SK-N-SH (cell line): ENCODE measurements around the gene PNLIPRP1. TPM values are rescaled to one million over a fixed set of nuclear protein-coding genes. Genes with fewer than 3 reads are reported as not detected.

Source experiments
- CTCF ChIA-PET: fragments of 300-600, 350-600 bp; formaldehyde crosslinking; extraction: SDS; loops from one replicate; lab custom pipeline; 2021; lab: Yijun Ruan, JAX
- POLR2A ChIA-PET: fragments of 350-600 bp; sonication (Branson Sonifier 250); formaldehyde crosslinking; extraction: SDS; loops from one replicate; lab custom pipeline; 2020; ENCODE audit warnings: antibody characterized with exemption, inconsistent platforms; lab: Yijun Ruan, JAX
- DNase-seq: peaks from one replicate; pipeline ENCODE4 v3.0.0; 2012
- H2AFZ ChIP-seq: fragments of 200-600 bp; sonication (generic); 2 replicates; pipeline ENCODE4 v1.8.1; 2016; ENCODE audit warnings: antibody characterized with exemption, mild to moderate bottlenecking, low read depth
- H3F3A ChIP-seq: fragments of 200-600 bp; sonication (generic); replicated peaks from 2 replicates; pipeline ENCODE3; 2016; ENCODE audit warnings: antibody characterized with exemption, mild to moderate bottlenecking; ENCODE audit not compliant: insufficient read depth
- H3K27ac ChIP-seq, 2 experiments: fragments of 200-500 bp in 1 of 2; fragments of 200-600 bp in 1 of 2; sonication (Bioruptor generic) in 1 of 2; sonication (generic), shearing (Covaris generic) in 1 of 2; 2 replicates each; pipeline versions ENCODE4 v1.5.1 to v1.6.1; 2014 to 2016; ENCODE audit warnings: low read depth in 2 of 2, inconsistent platforms in 1 of 2, low read length in 1 of 2, mild to moderate bottlenecking in 1 of 2, mixed read lengths in 1 of 2
- H3K27me3 ChIP-seq: fragments of 200-600 bp; sonication (generic), shearing (Covaris generic); 2 replicates; pipeline ENCODE4 v1.6.1; 2016; ENCODE audit warnings: mixed run types; ENCODE audit not compliant: insufficient read depth
- H3K36me3 ChIP-seq, 2 experiments: fragments of 200-500 bp in 1 of 2; fragments of 200-600 bp in 1 of 2; sonication (Bioruptor generic) in 1 of 2; sonication (generic) in 1 of 2; replicated peaks in 1 of 2; 2 replicates each; pipeline versions ENCODE3 to v1.5.1; 2014 to 2016; ENCODE audit warnings: low read length in 1 of 2, mild to moderate bottlenecking in 1 of 2; ENCODE audit not compliant: insufficient read depth in 2 of 2, control insufficient read depth in 1 of 2
- H3K4me1 ChIP-seq, 2 experiments: fragments of 200-500 bp in 1 of 2; fragments of 200-600 bp in 1 of 2; sonication (Bioruptor generic) in 1 of 2; sonication (generic), shearing (Covaris generic) in 1 of 2; 2 replicates each; pipeline versions ENCODE4 v1.5.1 to v1.6.1; 2014 to 2016; ENCODE audit warnings: low read depth in 1 of 2, low read length in 1 of 2, mixed run types in 1 of 2; ENCODE audit not compliant: insufficient read depth in 2 of 2, control insufficient read depth in 1 of 2
- H3K4me2 ChIP-seq: fragments of 200-600 bp; sonication (generic), shearing (Covaris generic); 2 replicates; pipeline ENCODE4 v1.6.1; 2017; ENCODE audit warnings: mixed run types
- H3K4me3 ChIP-seq, 2 experiments: fragments of 200-500 bp in 1 of 2; fragments of 200-600 bp in 1 of 2; sonication (Bioruptor generic) in 1 of 2; sonication (generic), shearing (Covaris generic) in 1 of 2; 2 replicates each; pipeline versions ENCODE4 v1.5.1 to v1.8.1; 2014 to 2016; ENCODE audit warnings: low read depth in 2 of 2, inconsistent platforms in 1 of 2, low read length in 1 of 2, mild to moderate bottlenecking in 1 of 2, mixed read lengths in 1 of 2, moderate library complexity in 1 of 2
- H3K79me2 ChIP-seq: fragments of 200-600 bp; sonication (generic); 2 replicates; pipeline ENCODE4 v1.8.1; 2017; ENCODE audit warnings: mild to moderate bottlenecking; ENCODE audit not compliant: insufficient read depth
- H3K9ac ChIP-seq: fragments of 200-600 bp; sonication (generic); 2 replicates; pipeline ENCODE4 v1.6.1; 2017; ENCODE audit warnings: mixed run types
- H3K9me2 ChIP-seq: fragments of 200-600 bp; sonication (generic); 2 replicates; pipeline ENCODE4 v1.6.1; 2017; ENCODE audit warnings: mixed run types
- H3K9me3 ChIP-seq: fragments of 200-600 bp; sonication (generic); 2 replicates; pipeline ENCODE4 v1.6.1; 2017; ENCODE audit warnings: mixed run types, mild to moderate bottlenecking, moderate library complexity
- H4K20me1 ChIP-seq: fragments of 200-600 bp; sonication (generic); 2 replicates; pipeline ENCODE4 v1.6.1; 2017; ENCODE audit warnings: mild to moderate bottlenecking, mixed run types; ENCODE audit not compliant: insufficient read depth
- EP300 ChIP-seq, 2 experiments: IDR thresholded peaks; 2 replicates each; pipeline versions ENCODE4 v1.4.0 to v1.6.1; 2012; ENCODE audit warnings: borderline replicate concordance in 1 of 2, low read depth in 1 of 2, low read length in 1 of 2
- FOXM1 ChIP-seq: IDR thresholded peaks from 2 replicates; pipeline ENCODE4 v1.4.0; 2012; ENCODE audit warnings: low read depth, mild to moderate bottlenecking
- GATA2 ChIP-seq: sonication (generic); formaldehyde crosslinking; IDR thresholded peaks from 2 replicates; pipeline ENCODE4 v1.5.0; 2020; ENCODE audit warnings: mild to moderate bottlenecking, missing genetic modification reagents
- RAD21 ChIP-seq: IDR thresholded peaks from 2 replicates; pipeline ENCODE4 v1.6.1; 2012; ENCODE audit warnings: mild to moderate bottlenecking, low read length
- RCOR1 ChIP-seq: fragments of 150-350 bp; IDR thresholded peaks from 2 replicates; pipeline ENCODE4 v1.6.1; 2017; ENCODE audit warnings: antibody characterized with exemption, low read length
- REST ChIP-seq: IDR thresholded peaks from 2 replicates; pipeline ENCODE4 v1.6.1; 2012; ENCODE audit warnings: mild to moderate bottlenecking, low read depth, low read length, moderate library complexity
- USF1 ChIP-seq: IDR thresholded peaks from 2 replicates; pipeline ENCODE4 v1.4.0; 2012; ENCODE audit warnings: low read depth, borderline replicate concordance
- USF2 ChIP-seq: fragments of 150-350 bp; IDR thresholded peaks from 2 replicates; pipeline ENCODE4 v1.6.1; 2017; ENCODE audit warnings: antibody characterized with exemption, low read length, low read depth, borderline replicate concordance
- YY1 ChIP-seq: IDR thresholded peaks from 2 replicates; pipeline ENCODE4 v1.4.0; 2012; ENCODE audit warnings: low read depth, mild to moderate bottlenecking
- ZBTB33 ChIP-seq: IDR thresholded peaks from 2 replicates; pipeline ENCODE4 v1.4.0; 2012; ENCODE audit warnings: low read depth, borderline replicate concordance
- WGBS: methylation state at CpG from one replicate; pipeline ENCODE4 v1.1.6; 2017; ENCODE audit warnings: low lambda C conversion rate; 5-methylcytosine and 5-hydroxymethylcytosine counted together
- polyA plus RNA-seq, 3 experiments: library from polyadenylated mRNA; depleted of rRNA; stranded (reverse); fragments of >200 nt; gene quantifications; 2 replicates each; pipeline ENCODE4 v1.2.3, GENCODE V29; 2012

Gene PNLIPRP1
- polyA plus RNA-seq, 1 of the 3 experiments (the other 2 are of a cell fraction) = not detected

GRCh38 chr10:116596062-116596461, 5.3 kb downstream of the PNLIPRP1 start:
- Histone ChIP-seq H3K79me2 (no peaks in the 10 kb centered on the region), H3K9ac (no peak overlapping the region), H4K20me1 (no peaks in the 10 kb centered on the region), H3K4me1 (no peaks in the 10 kb centered on the region), H3K27ac (no peak overlapping the region), H3K9me2 (no peaks in the 10 kb centered on the region), H3K27me3 (no peaks in the 10 kb centered on the region), H3K36me3 (no peaks in the 10 kb centered on the region), H3K9me3 (no peaks in the 10 kb centered on the region), H3F3A (no peaks in the 10 kb centered on the region), H2AFZ (no peak overlapping the region), H3K4me3 (no peak overlapping the region), H3K4me2 (no peak overlapping the region)
- DNase-seq = no peak
- ChIA-PET POLR2A (no interaction called here), CTCF (interaction anchor here (2.1 kb wide), 1 partner anchor 31 kb away, joined by 8 read pairs; no protein-coding TSS in a partner anchor)
- WGBS = 13% methylated on average over 2 of the region's 2 CpGs
- TF ChIP-seq GATA2 (CRISPR knock-in tag) (no peak), ZBTB33 (no peak), REST (no peak), USF2 (no peak), FOXM1 (no peak), EP300 (IDR thresholded peaks at IDR 0.05; ENCODE audit: borderline replicate concordance in 1 of 2, low read depth in 1 of 2, low read length in 1 of 2) (no peak), USF1 (no peak), YY1 (no peak), RCOR1 (no peak), RAD21 (no peak)
